H1 (cell line): Measurements from ENCODE around the gene FBXO7.

Source experiments
- BCL11A ChIP-seq, 2 experiments: IDR thresholded peaks; one replicate each; pipeline ENCODE4 v1.6.1; 2011; ENCODE audit warnings: low read depth in 2 of 2, low read length in 2 of 2, mild to moderate bottlenecking in 2 of 2
- JUND ChIP-seq: IDR thresholded peaks from 2 replicates; pipeline ENCODE4 v1.6.1; 2011; ENCODE audit warnings: mild to moderate bottlenecking, improper control_type of control experiment, low read length
- POLR2AphosphoS5 ChIP-seq: IDR thresholded peaks from 2 replicates; pipeline ENCODE4 v1.6.1; 2011; ENCODE audit warnings: low read depth, low read length

DNA sequence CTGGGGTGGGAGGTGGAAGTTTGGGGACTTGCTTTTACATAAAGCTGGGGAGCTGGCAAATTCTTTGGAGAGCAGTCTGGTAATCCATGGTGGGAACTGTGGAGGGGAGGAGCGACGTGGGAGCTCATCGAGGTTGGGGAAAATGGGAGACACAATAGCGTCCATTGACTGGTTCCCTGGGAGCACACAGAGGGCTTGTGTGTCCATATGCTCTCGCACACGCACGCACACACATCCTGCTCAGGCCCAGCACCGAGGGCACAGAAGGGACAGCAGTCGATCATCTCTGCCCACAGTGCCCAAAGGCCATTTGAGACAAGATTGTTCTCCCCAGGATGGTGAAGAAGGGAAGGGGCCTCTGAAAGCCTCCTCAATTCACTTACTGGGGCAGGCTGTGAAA is 53.7 kb downstream of the FBXO7 start:
- TF ChIP-seq POLR2AphosphoS5 (no peak), JUND (no peak), BCL11A (IDR thresholded peaks at IDR 0.05; ENCODE audit: low read depth in 2 of 2, low read length in 2 of 2) (no peak)
